ENCODE measurements around the gene PCSK5.
"Not testable (repeated sequence)": the region's sequence is repeated elsewhere in the genome, so short reads cannot be mapped to it uniquely, and the experiment has no call there.

Gene PCSK5

DNA sequence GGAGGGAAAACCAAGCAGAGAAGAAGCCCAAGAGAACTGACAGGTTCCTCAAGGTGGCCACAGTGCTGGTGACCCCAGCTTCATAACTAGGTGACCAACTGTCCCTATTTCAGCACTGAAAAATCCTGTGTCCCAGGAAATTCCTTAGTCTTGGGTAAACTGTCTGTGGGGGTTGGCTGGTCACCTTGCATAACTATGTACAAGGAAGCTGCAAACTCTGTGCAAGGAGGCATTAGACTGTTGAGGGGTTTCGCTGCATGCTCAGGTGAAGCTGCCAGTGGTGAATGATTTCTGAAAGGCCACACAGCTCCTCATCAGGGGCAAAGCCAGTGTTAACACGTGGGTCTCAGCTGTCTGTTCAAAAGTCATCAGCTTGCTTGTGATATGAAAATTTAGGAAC, 36.9 kb downstream of the PCSK5 start:
- no peak for DNase-seq

DNA sequence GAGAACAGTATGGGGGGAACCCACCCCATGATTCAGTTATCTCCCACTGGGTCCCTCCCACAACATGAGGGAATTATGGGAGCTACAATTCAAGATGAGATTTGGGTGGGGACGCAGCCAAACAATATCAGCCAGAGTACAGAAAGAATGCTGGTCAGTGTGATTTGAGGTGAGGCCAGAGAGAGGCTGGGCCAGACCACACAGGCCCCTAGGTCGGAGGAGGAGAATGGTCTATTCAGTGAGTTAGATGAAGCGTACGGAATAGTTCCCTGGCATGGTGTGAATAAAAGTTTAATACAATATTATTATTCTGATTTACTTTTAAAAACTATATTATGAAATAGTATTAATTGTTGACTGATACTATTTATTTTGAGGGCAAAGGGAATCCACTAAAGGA, 39.7 kb downstream of the PCSK5 start:
- DNase-seq, result no peak

GRCh38 chr9:75930730-75931321, 40.4 kb downstream of the PCSK5 start:
- DNase-seq, result no peak

- DNase-seq, result no peak
Measured at GRCh38 chr9:75933982-75934381, 43.5 kb downstream of the PCSK5 start.

DNA sequence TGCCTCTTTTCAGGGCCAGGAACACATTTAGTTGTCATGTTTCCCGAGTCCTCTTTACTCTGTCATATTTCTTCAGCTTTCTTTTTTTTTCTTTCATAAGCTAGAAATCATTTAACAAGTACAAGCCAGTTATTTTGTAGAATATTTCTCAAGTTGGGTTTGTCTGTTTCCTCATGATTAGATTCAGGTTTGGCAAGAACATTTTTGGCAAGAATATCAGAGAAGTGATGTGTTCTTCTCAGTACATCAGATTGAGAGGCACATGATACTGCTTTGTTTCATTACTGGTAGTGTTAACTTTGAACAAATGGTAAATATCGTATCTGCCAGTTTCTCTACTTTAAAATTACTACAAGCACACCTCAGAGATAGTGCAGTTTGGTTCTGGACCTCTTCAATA, 45.1 kb downstream of the PCSK5 start:
- no peak for DNase-seq

DNA sequence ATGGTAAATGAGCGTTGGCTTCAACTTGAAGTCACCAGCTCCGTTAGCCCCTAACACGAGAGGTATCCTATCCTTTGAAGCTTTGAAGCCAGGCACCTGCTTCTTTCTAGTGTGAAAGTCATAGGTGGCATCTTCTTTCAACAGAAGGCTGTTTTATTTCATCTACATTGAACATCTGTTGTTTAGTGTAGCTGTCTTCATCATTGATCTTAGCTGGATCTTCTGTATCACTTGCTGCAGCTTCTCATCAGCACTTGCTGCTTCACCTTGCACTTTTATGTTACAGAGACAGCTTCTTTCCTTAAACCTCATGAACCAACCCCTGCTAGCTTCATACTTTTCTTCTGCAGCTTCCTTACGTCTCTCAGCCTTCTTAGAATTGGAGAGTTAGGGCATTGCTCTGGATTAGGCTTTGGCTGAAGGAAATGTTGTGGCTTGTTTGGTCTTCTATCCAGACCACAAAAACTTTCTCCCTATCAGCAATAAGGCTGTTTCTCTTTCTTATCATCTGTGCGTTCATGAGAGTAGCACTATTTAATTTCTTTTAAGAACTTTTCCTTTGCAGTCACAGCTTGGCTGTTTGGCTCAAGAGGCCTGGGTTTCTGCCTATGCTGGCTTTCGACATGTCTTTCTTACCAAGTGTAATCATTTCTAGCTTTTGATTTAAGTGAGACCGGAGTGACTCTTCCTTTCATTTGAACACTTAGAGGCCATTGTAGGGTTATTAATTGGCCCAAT, 47.2 kb downstream of the PCSK5 start:
- no peak for DNase-seq

DNA sequence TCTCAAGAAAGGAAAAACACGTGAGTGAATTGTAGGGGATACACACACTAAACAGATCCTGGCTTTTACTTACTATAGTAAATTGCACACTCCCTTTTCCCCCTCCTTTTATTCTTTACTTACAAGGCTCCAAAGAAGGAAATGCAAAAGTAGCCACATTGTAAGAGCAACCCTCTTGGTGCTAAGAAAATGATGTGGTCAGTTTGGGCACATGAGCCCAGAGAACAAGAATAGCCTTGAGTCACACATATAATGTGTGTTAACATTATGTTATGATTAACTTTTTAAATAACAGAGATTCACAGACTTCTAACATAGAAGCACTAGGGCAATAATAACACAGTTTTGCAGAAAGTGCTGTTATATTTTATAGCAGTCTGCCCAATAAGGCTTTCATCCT, 48.5 kb downstream of the PCSK5 start:
- DNase-seq, result no peak

- no peak for DNase-seq
Measured at GRCh38 chr9:75939536-75940111, 49.2 kb downstream of the PCSK5 start.

- no peak for DNase-seq
Measured at GRCh38 chr9:75941066-75941465, 50.6 kb downstream of the PCSK5 start.

DNA sequence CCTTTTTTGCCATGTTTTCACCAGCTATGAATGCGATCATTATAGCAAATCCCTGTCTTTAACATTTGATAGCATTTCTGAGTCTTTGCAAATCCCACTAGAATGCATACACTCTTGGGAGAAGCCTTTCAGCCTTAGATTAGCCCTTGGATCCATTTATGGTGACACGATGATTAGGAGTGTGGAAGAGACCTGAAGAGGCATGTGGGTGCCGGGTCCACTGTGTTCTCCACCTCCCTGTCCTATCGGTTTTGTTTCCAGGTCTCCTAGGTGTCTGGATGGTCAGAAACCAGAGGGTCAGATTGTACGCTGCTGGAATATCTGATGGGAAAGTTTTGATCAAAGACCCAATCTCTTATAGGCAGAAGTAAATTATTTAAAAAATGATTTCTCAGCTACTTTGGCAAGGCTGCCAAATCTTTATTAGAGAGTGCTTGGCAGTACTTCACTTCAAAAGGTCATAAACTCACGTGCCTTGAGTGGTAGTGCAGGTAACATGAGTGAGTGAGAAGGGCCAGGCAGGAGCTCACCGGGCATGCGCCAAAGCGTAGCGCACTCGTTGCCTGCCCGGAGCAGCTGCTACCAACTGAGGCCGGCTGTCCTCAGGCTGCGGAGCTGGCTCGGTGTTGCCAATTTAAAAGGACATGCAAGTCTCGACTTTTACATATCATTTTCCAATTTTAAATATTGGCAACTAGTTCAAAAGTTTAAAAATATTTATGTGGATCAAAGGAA, 51.3 kb downstream of the PCSK5 start:
- no peak for DNase-seq

DNA sequence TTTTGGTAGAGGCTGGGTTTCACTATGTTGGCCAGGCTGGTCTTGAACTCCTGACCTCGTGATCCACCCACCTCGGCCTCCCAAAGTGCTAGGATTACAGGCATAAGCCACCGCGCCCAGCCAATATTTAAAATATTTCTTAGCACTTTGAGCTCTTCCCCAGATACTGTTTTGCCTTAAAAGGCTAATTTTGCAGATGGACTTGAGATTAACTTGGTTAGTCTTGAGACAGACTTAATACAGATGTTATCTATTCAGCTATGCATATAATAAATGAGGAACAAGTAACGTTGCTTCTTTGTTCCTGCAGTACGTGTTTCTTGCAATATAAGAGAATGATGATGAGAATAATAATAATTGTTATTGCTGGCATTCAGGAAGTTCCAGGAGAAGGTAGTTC, 56.3 kb downstream of the PCSK5 start:
- no peak for DNase-seq

- no peak for DNase-seq
Measured at GRCh38 chr9:75947233-75947632, 56.8 kb downstream of the PCSK5 start.

DNA sequence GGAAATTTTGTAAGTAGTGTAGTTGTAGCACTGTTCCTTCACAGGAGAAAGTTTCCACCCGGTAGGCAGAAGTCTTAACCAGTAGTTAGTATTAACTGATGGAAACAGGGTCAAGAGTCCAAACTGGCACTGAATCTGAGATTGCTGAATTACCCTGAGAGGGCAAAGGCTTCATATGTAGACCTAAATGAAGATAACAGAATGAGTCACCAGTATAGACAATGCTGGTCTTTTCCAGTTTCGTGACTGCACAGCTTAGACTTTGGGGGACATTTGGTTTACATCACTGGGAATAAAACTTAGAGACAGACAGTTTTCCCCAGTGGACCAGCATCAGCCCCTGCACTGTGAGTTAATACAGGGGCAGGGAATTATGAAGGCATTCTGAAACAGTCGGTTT, 60.5 kb downstream of the PCSK5 start:
- no peak for DNase-seq

GRCh38 chr9:75953218-75953617, 62.7 kb downstream of the PCSK5 start:
- no peak for DNase-seq

GRCh38 chr9:75956161-75956560, 65.7 kb downstream of the PCSK5 start:
- no peak for DNase-seq

DNA sequence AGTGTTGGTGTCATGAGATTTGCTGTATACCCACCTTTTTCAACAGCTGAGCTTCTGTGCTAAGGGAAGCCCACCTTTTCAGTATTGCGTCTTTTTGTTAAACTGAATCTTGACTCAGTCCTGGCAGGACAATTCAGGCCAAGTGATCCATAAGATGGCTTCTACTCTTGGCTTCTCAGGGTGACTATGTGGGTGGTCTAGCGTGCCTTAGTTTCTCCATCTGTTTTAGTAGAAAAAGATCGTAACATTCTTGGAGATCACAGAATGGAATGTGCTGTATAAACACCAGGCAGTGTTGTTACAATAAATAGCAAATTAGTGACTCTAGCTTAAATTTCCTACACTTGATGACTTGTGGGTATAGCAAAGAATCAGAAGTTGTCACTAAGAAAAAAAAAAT, 66.6 kb downstream of the PCSK5 start:
- no peak for DNase-seq

DNA sequence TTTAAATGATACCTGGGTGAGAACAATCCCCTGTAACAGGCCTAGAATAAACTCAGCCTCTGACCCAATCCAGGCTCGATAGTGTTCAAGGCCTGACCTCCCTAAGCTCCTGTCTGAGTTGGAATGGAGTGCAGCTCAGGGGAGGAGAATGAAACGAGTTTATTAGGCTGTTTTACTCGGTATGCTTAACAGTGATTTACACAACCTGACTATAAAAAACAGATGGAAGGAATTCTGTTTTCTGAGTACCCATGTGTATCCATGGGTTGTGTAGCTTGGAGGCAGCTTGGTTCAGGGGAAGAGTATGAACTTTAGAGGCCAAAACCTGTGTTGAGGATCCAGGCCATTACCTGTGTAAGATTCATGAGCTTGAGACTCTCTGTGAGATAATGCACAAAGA, 67.8 kb downstream of the PCSK5 start:
- no peak for DNase-seq

- no peak for DNase-seq
Measured at GRCh38 chr9:75960551-75960950, 70.1 kb downstream of the PCSK5 start.

DNA sequence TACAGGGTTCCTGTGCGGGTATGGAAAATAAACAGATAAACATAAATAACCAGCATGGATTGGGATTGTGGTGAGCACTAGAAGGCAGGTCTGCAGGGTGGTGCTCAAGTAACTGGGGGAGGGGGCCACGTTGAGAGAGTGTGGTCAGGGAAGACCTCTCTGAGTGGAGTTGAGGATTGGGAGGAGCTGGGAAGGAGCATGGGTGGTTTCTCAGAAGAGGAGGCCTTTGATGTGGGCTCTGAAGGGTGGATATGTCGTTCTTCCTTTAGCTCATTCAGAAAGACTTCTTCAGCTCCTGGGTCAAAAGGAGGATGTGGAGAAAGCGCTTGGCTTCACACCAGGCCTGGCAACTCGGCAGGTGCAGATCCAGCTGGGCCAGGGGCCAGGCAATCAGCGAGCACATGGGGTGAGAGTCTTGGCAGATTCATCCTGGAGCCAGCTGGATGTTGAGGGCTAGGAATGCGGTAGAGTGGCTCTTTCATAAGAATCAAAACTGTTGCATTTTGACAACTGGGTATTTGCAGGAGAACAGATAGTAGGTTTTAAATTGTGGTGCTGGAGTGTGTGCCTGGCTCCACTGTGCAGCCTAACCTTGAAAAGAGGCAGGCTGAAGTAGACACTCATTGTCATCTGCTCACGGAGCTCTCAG, 71.7 kb downstream of the PCSK5 start:
- DNase-seq, result no peak

DNA sequence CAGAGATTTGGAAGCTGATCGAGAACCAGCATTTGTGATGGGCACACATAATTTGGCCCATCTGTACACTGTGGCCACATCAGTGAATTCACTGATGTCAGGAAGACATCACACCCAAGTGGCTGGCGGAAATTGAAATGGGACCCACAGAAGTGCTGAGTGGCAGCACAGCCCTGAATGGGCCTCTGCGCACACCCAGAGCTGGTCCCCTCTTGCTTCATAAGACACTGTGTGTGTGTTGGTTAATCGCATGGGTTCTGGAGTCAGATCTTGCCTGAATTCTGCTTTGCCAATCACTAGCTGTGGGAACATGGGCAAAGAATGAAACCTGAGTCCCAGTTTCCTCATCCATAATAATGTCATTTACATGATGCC, 72.2 kb downstream of the PCSK5 start:
- DNase-seq, result no peak

DNA sequence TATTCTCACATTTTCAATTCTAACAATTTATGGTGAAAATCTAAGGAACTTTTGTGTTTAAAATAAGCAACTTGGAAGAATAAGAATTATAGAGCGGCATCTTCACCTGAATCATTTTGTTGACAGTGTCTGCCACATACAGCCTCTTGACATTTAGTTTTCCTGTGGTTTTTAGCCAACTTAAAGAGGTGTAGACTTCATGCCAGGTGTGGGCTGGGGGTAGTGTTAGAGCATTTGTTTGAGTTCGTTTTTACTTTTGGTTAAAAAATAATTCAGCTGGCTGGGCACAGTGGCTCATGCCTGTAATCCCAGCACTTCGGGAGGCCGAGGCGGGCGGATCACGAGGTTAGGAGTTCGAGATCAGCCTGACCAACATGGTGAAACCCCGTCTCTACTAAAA, 72.8 kb downstream of the PCSK5 start:
- DNase-seq, result not testable (repeated sequence)

DNA sequence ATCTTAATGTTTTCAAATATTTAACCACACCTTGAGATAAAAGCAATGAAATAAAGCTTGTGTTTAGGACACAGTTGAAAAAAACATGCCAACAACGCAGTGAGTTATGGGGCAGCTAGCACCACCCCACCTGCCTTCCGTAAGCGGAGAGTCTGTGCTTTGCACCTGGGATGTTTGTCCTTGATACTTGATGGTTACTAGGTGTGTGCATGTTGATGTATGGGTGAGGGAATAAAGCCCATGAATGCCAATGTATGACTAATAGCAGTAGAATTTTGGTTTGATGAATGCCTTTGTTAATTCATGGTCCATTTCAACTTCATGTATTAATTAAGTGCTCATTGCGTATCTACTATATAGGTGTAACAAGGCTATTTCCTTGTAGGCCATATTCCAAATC, 74.0 kb downstream of the PCSK5 start:
- DNase-seq, result no peak

DNA sequence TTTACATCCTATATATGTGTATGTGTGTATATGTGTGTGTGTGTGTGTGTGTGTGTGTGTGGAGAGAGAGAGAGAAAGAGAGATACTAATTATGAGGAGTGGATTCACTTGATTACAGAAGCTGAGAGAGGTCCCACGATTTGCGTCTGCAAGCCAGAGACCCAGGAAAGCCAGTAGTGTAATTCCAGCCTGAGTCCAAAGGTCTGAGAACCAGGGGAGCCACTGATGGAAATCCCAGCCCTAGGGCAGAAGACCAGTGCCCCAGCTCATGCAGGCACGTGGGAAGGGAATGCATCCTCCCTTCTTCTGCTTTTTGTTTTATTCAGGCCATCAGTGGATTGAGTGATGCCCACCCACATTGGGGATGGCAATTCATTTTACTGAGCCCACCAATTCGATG, 74.8 kb downstream of the PCSK5 start:
- DNase-seq, result no peak

DNA sequence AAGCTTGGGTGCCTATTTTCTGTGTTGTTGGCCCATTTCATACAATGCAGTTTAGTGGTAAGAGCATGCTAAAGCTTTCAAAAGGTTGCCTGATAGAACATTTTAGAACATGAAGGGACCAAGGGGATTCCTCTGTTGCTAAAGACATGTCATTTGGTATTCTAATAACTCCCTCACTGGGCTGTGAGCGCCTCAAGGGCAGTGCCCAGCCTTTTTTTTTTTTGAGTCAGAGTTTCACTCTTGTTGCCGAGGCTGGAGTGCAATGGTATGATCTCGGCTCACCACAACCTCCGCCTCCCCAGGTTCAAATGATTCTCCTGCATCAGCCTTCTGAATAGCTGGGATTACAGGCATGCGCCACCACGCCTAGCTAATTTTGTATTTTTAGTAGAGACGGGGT, 77.1 kb downstream of the PCSK5 start:
- DNase-seq, result no peak
